Thyroid gland (tissue), 4 donors: ENCODE data around the gene SELENOF.

Experiments used
- POLR2A ChIP-seq, 2 donors: fragments of 450-650 bp; IDR thresholded peaks; one replicate each; pipeline ENCODE4 v1.6.1; 2017; ENCODE audit warnings: antibody characterized with exemption in 2 of 2, mild to moderate bottlenecking in 2 of 2, moderate library complexity in 1 of 2
- TF ChIP-seq, protein P1 (sequence below), 6 experiments: fragments of 200-600 bp in 3 of 6; fragments of 450-650 bp in 3 of 6; sonication (generic) in 3 of 6; IDR thresholded peaks; one replicate each; pipeline ENCODE4 v1.5.1; 2016 to 2019; ENCODE audit warnings: antibody characterized with exemption in 6 of 6, mild to moderate bottlenecking in 2 of 6, inconsistent platforms in 1 of 6, moderate library complexity in 1 of 6

DNA sequence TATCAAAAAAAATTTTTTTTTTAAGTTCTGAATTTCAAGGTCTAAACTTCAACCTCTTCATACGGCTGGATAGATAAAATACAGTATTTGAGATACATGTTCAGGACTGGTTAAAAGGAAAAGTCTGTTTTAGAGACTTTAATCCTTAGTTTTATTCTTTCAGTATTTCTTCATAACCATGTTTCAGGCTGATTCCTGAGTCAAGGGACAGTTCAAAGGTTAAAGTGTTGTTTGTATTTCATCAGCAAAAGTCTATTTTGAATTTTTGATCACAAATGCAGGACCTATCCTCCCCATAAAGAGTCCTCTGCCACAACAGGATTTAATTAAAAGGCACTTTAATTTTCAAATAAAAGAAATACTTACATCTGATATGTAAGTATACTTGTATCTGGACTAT is 53.5 kb downstream of the SELENOF start:
- TF ChIP-seq, protein P1, sequence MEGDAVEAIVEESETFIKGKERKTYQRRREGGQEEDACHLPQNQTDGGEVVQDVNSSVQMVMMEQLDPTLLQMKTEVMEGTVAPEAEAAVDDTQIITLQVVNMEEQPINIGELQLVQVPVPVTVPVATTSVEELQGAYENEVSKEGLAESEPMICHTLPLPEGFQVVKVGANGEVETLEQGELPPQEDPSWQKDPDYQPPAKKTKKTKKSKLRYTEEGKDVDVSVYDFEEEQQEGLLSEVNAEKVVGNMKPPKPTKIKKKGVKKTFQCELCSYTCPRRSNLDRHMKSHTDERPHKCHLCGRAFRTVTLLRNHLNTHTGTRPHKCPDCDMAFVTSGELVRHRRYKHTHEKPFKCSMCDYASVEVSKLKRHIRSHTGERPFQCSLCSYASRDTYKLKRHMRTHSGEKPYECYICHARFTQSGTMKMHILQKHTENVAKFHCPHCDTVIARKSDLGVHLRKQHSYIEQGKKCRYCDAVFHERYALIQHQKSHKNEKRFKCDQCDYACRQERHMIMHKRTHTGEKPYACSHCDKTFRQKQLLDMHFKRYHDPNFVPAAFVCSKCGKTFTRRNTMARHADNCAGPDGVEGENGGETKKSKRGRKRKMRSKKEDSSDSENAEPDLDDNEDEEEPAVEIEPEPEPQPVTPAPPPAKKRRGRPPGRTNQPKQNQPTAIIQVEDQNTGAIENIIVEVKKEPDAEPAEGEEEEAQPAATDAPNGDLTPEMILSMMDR (IDR thresholded peaks at IDR 0.05) = no peak
- TF ChIP-seq POLR2A (IDR thresholded peaks at IDR 0.05) = no peak
